HG03378 (cell line): ENCODE measurements around the gene GJB4.
"Not testable (repeated sequence)": the region's sequence is repeated elsewhere in the genome, so short reads cannot be mapped to it uniquely, and the experiment has no call there.

Source experiments
- ATAC-seq: cut with Tn5 transposase; IDR thresholded peaks from one replicate; pipeline ENCODE4 v1.9.1; 2021; ENCODE audit warnings: mild to moderate bottlenecking, moderate library complexity; ENCODE audit not compliant: unreplicated experiment

GJB4 gene

DNA sequence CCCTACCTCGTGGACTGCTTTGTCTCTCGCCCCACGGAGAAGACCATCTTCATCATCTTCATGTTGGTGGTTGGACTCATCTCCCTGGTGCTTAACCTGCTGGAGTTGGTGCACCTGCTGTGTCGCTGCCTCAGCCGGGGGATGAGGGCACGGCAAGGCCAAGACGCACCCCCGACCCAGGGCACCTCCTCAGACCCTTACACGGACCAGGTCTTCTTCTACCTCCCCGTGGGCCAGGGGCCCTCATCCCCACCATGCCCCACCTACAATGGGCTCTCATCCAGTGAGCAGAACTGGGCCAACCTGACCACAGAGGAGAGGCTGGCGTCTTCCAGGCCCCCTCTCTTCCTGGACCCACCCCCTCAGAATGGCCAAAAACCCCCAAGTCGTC is 35.2 kb downstream of the GJB4 start:
- no peak for ATAC-seq

DNA sequence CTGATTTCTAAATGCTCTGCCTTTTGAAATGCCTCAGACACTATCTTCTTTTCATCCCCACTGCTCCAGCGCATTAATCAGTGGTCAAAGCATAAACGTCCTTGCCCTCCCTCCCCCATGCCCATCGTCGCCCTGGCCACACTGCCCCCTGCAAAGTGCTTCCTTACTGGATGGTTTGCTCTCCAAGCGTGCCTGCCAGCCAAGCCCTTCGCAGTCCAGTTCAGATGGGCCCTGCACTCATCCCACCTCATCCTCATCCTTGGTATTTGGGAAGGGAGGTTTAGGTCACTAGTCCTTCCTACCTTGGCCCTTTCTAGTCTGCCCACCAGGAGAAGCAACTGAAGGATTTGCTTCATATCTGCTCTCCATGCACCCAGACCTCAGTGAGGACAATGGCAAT is 36.4 kb downstream of the GJB4 start:
- ATAC-seq, result no peak

DNA sequence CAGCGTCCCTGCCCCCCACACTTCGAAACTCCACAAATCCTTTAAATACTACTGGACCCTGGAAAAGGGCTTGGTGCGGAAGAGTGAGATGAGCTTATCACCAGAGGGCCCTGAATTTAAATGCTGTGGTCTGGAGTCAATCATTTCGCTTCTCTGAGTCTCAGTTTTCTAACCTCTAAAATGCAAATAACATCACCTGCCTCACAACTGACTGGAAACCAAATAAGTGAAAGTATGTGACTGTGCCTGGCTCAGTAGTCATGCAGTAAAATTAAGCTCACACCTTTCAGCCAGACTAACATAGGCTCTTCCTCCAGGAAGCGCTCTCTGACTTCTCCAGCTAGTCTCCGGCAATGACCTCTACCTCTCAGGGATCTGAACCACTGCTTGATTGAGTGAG is 37.5 kb downstream of the GJB4 start:
- ATAC-seq, result no peak

DNA sequence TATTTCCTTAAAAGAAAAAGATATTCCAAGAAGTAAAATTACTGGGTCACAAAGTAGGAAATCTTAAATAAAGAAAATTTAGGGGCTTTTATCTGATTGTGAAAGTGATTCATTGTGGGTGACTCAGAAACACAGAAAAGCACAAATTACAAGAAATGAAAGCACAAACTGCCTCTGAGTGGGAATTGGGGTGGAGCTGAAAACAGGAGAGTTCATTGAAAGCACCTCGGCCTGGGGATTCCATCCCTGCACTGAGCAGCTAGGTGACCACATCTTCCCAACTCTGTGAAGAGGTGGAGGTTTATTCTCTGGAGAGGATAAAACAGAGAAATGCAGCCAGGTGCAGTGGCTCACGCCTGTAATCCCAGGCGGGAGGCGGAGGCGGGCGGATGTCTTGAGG is 40.7 kb downstream of the GJB4 start:
- ATAC-seq, result no peak

DNA sequence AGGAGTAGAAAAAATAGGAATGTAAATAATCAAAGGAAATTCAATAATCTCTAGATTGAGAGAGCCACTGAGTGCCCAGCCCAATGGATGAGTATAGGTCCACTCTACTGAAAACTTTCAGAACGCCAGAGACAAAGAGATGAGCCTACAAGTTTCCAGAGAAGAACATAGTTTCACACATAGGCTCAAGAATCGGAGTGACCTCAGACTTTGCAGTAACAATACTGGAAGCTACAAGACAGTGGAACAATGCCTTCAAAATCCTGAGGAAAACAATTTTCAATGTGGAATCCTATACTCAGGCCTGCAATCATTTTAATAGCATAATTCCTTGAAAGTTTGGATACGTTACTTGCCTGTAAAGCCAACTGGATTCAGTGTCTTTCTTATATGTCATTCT is 44.2 kb downstream of the GJB4 start:
- no peak for ATAC-seq

DNA sequence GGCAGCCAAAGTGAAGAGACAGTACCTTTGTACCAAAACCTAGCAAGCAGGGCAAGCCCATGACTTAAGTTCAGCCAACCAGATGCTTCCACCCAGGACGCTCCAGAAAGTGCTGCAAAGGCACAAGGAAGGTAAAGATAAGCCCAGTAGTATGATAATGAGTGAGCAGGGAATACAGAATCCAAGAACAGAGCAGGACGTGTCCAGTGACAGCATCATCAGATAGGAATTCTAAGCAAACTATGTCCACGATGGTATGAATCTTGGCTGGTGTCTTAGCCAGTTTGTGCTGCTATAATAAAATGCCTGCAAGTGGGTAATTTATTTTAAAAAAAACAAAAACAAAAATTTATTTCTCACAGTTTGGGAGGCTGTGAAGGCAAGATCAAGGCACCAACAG is 46.9 kb downstream of the GJB4 start:
- no peak for ATAC-seq

DNA sequence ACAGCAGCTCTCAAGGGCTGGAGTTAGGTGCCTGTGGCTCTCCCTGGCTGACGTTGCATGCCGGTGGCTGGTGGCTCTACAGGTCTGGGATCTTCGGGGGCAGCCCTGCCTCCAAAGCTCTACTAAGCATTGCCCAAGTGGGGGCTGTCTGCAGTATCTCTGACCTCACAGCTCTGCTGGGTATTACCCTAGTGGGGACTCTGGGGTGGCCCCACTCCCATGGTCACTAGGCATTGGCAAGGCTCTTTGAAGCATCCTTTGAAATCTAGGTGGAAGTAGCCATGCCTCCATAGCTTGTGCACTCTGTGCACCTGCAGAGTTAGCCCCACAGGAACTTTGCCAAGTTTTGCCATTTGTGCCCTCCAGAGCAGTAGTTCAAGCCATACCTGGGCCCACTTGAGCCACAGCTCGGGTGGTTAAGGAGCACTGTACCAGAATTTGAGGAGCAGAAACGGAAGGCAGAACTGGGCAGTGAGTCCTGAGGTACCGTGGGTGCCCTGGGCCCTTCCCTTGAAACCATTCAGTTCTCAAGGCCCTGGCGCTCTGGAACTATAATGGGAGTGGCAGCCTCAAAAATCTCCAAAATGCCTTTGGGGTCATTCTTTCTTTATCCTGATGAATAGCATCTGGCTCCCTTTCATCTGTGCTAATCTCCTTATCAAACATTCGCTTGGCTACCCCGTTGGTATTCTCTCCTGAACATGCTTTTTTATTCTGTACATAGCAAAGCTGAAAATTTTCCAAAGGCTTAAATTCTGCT is 48.7 kb downstream of the GJB4 start:
- ATAC-seq, result no peak

DNA sequence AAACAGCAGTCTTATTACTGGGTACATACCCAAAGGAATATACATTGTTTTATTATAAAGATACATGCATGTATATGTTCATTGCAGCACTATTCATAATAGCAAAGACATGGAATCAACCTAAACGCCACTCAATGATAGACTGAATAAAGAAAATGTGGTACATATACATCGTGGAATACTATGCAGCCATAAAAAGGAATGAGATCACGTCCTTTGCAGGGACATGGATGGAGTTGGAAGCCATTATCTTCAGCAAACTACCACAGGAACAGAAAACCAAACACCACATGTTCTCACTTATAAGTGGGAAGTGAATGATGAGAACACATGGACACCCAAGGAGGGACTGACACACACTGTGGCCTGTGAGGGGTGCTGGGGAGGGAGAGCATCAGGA is 51.2 kb downstream of the GJB4 start:
- not testable (repeated sequence) for ATAC-seq
